IPS-20b (cell line): ENCODE results near the gene BAZ1B.
"Not testable (repeated sequence)": the region's sequence is repeated elsewhere in the genome, so short reads cannot be mapped to it uniquely, and the experiment has no call there.

Source experiments
- H3K27ac ChIP-seq: one replicate; pipeline ENCODE4 v1.5.1; 2013; ENCODE audit warnings: low read length
- H3K27me3 ChIP-seq: 2 replicates; pipeline ENCODE4 v1.6.1; 2013; ENCODE audit warnings: mild to moderate bottlenecking, low read length, inconsistent platforms; ENCODE audit not compliant: insufficient read depth
- H3K36me3 ChIP-seq: 2 replicates; pipeline ENCODE4 v1.6.1; 2013; ENCODE audit warnings: low read depth, mild to moderate bottlenecking, inconsistent platforms, low read length, moderate library complexity; ENCODE audit not compliant: insufficient read depth
- H3K4me1 ChIP-seq: 2 replicates; pipeline ENCODE4 v1.6.1; 2013; ENCODE audit warnings: mild to moderate bottlenecking, control low read depth, inconsistent platforms, low read length, moderate library complexity; ENCODE audit not compliant: insufficient read depth
- H3K4me3 ChIP-seq: 2 replicates; pipeline ENCODE4 v1.5.1; 2013; ENCODE audit warnings: mild to moderate bottlenecking, low read length, inconsistent platforms
- H3K9ac ChIP-seq: 2 replicates; pipeline ENCODE4 v1.6.1; 2013; ENCODE audit warnings: low read depth, mild to moderate bottlenecking, inconsistent platforms, low read length, moderate library complexity
- H3K9me3 ChIP-seq: 2 replicates; pipeline ENCODE4 v1.6.1; 2013; ENCODE audit warnings: mild to moderate bottlenecking, low read depth, low read length, inconsistent platforms; ENCODE audit not compliant: insufficient read depth

The BAZ1B gene

DNA sequence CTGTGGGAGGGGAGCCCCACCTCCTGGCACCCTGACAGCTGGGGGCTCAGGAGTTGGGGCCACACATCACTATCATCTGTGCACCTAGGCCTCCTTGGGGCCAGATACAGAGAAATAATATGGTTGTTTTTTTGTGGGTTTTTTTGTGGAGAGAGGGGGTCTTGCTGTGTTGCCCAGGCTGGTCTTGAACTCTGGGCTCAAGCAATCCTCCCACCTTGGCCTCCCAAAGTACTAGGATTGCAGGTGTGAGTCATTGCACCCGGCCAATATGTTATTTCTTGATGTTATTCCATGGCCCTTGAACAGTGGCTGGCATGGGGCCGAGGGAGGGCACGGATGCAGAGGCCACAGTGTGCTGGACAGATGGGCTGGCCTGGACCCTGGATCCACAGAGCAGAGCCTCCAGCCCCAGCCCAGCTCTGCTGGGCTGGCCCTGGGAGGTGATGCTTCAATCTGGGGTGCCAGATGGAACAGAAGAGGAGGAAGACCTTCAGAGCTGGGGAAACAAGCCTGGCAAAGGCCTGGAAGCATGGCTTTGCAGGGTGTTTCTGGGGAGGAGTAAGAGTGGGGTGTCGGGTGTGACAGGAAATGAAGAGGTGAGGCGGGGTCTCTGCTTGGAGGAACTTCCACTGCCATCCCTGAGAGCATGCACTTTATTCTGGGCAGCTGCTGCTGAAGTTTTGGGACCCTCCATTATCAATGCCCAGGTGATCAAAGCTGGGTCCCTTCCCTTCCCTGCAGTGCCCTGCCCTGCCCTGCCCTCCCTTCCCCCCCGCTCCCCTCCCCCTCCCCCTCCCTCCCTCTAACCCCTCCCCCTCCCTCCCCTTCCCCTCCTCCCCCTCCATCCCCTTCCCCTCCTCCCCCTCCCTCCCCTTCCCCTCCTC is 92.2 kb downstream of the BAZ1B start:
- Histone ChIP-seq H3K9ac (no peak overlapping the region), H3K4me3 (no peak overlapping the region), H3K36me3 (no peaks in the 10 kb centered on the region), H3K27ac (no peak overlapping the region), H3K9me3 (no peaks in the 10 kb centered on the region), H3K27me3 (peaks cover 10% of the 10 kb centered on the region), H3K4me1 (peaks cover 6% of the 10 kb centered on the region; the same call in 1 of the 2 replicates)

DNA sequence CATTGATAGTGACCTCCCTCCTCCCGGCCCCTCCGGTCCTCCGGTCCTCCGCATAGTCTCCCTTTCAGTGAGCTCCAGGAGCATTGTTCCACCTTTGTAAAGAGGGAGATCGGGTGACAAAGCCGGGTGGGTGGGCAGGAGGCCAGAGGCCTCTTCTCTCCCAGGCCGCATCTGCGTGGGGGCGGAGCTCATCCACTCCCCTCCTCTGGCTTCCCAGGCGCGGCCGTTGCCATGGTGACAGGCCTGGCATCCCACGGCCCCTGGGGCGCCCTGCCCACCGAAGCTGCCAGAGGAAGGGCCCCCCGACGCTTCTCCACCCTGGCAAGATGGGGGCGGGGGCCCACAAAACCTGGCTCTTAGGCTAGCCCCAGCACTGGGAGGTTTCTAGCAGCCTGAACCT is 92.9 kb downstream of the BAZ1B start:
- H3K36me3 ChIP-seq: no peaks in the 10 kb centered on the region
- H3K9ac ChIP-seq: no peak overlapping the region; the same call in 1 of the 2 replicates
- no peak overlapping the region for H3K27ac ChIP-seq
- peak overlapping the region; percentile 47; the same call in 1 of the 2 replicates for H3K4me3 ChIP-seq
- peaks cover 6% of the 10 kb centered on the region; the same call in 1 of the 2 replicates for H3K4me1 ChIP-seq
- H3K27me3 ChIP-seq: peaks cover 3% of the 10 kb centered on the region
- H3K9me3 ChIP-seq: no peaks in the 10 kb centered on the region

DNA sequence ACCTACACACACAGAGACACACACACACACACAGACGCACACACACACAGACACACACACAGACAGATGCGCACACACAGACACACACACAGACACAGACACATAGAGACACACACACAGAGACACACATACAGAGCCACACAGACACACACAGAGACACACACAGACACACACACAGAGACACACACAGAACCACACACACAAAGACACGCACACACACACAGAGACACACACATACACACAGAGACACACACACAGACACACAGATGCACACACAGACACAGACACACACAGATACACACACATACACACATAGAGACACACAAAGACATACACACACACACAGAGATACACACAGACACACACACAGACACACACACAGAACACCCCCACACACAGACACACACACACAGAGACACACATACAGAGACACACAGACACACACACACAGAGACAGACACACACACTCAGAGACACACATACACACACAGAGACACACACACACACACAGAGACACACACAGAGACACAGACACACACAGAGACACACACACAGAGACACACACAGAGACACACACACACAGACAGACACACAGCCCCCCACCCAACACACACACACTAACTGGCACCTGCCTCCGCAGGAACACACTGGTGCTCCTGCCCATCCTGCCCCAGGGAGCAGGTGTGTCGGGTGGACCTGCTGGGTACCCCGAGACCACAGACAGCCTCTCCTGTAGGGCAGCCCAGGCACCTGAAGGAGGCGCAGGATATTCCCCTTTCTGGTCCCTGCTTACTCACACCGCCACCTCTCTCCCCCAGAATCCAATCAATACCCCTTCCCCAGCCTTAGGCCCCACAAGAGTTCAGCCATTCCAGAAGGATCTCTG is 93.9 kb downstream of the BAZ1B start:
- no peak overlapping the region; the same call in 1 of the 2 replicates for H3K9ac ChIP-seq
- no peaks in the 10 kb centered on the region for H3K36me3 ChIP-seq
- no peaks in the 10 kb centered on the region for H3K9me3 ChIP-seq
- peaks cover 6% of the 10 kb centered on the region; the same call in 1 of the 2 replicates for H3K4me1 ChIP-seq
- H3K27me3 ChIP-seq: no peaks in the 10 kb centered on the region; the same call in 1 of the 2 replicates
- no peak overlapping the region for H3K4me3 ChIP-seq
- no peak overlapping the region for H3K27ac ChIP-seq

DNA sequence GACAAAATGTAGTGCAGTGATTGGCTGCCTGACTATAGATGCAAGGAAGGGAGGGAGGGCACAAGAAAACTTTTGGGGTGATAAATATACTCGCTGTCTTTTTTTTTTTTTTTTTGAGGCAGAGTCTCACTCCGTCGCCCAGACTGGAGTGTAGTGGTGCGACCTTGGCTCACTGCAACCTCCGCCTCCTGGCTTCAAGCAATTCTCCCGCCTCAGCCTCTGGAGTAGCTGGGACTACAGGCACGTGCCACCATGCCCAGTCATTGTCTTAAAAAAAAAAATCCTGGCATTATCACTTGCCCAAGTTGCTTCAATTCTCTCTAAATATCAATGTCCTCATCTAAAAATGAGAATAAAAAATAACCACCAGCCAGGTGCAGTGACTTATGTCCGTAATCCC is 96.1 kb downstream of the BAZ1B start:
- Histone ChIP-seq H3K4me3 (no peak overlapping the region), H3K9me3 (no peaks in the 10 kb centered on the region), H3K27me3 (no peaks in the 10 kb centered on the region), H3K27ac (no peak overlapping the region), H3K4me1 (peaks cover 6% of the 10 kb centered on the region; the same call in 1 of the 2 replicates), H3K9ac (no peak overlapping the region), H3K36me3 (no peaks in the 10 kb centered on the region)

DNA sequence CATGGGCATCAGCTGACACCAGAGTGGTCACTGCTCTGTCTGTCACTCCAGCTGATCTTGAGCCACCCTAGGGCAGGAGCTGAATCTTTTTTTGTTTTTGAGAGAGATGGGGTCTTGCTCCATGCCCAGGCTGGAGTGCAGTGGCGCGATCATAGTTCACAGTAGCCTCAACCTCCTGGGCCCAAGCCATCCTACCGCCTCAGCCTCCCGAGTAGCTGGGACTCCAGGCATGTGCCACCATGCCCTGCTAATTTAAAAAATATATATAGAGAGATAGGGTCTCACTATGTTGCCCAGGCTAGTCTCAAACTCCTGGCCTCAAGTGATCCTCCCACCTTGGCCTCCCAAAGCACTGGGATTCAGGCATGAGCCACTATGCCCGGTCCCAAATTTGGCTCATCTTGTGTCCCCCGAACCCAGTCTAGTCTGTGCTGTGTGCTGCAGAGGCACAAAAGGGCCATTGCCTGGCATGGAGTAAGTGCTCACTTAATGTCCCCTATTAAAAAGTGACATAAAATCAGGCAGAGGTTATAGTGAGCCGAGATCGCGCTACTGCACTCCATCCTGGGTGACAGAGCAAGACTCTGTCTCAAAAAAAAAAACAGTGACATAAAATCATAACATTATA is 96.6 kb downstream of the BAZ1B start:
- H3K4me1 ChIP-seq: peaks cover 6% of the 10 kb centered on the region; the same call in 1 of the 2 replicates

DNA sequence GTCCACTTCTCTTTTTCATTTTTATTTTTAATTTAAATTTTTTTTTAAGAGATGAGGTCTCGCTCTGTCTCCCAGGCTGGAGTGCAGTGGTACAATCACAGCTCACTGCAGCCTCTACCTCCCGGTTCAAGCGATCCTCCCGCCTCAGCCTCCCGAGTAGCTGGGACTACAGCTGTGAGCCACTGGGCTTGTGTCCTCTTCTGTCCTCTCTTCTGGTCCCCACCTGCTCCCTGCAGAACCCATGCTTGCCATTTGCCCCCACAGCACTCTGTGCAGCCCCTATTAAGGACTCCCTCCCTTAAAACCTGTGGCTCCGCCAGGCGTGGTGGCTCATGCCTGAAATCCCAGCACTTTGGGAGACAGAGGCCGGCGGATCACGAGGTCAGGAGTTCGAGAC is 97.6 kb downstream of the BAZ1B start:
- no peak overlapping the region for H3K9ac ChIP-seq

More for the DNA sequence above, 96.6 kb downstream of the BAZ1B start:
- H3K36me3 ChIP-seq: no peaks in the 10 kb centered on the region
- no peak overlapping the region for H3K4me3 ChIP-seq
- no peak overlapping the region for H3K9ac ChIP-seq
- no peak overlapping the region for H3K27ac ChIP-seq
- H3K9me3 ChIP-seq: no peaks in the 10 kb centered on the region
- no peaks in the 10 kb centered on the region for H3K27me3 ChIP-seq

DNA sequence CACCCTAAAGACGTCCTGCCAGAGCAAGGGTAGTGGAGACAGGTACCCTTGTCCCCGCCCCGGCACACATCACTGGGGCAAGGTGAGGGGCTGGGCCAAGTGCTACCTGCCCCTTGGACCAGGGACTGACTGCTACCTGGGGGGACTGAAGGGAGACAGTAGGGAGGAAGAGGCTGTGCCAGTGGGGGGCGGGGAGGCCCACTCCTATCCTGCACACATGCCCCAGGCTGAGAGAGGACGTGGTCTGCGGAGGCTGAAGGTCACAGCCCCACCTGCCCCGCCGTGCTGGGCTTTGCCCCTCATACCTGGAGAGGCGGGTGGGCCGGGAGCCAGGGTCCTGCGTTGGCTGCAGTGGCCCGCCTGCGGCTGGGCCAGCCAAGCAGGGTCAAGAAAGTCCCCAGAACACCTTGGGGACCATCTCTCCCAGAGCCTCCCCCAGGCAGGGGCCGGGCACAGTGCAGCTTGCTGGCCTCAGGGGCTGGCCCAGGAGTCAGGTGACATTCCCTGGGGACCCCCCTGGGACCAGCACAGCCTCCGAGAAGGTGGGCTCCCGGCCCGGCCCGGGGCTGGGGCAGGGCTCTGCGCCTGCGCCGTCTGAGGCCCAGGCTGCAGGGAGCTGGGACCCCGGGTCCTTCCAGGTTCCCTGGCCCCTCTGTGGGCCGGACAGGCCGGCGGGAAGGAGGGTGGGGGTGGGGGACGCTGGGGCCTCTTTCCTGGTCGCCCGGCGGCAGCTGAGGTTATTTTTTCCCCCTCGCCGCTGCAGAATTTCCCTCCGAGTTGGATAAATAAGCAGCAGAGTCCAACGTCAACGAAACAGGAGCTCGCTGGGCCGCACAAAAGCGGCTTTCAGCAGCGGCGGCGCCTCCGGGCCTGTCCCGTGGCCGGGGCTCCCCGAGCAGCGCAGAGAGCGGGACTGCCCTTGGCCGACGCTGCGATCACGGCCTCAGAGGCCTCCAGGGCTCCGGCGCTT is 98.3 kb downstream of the BAZ1B start:
- H3K27me3 ChIP-seq: no peaks in the 10 kb centered on the region
- H3K27ac ChIP-seq: no peak overlapping the region
- peak overlapping the region; percentile 68 for H3K9ac ChIP-seq
- H3K9me3 ChIP-seq: no peaks in the 10 kb centered on the region
- peaks cover 3% of the 10 kb centered on the region; the same call in 1 of the 2 replicates for H3K4me1 ChIP-seq
- peak overlapping the region; percentile 63; the same call in 1 of the 2 replicates for H3K4me3 ChIP-seq
- H3K36me3 ChIP-seq: no peaks in the 10 kb centered on the region

More for the DNA sequence above, 97.6 kb downstream of the BAZ1B start:
- Histone ChIP-seq H3K4me3 (no peak overlapping the region; the same call in 1 of the 2 replicates), H3K9me3 (no peaks in the 10 kb centered on the region), H3K27me3 (no peaks in the 10 kb centered on the region), H3K36me3 (no peaks in the 10 kb centered on the region), H3K27ac (no peak overlapping the region), H3K4me1 (peaks cover 6% of the 10 kb centered on the region; the same call in 1 of the 2 replicates)

DNA sequence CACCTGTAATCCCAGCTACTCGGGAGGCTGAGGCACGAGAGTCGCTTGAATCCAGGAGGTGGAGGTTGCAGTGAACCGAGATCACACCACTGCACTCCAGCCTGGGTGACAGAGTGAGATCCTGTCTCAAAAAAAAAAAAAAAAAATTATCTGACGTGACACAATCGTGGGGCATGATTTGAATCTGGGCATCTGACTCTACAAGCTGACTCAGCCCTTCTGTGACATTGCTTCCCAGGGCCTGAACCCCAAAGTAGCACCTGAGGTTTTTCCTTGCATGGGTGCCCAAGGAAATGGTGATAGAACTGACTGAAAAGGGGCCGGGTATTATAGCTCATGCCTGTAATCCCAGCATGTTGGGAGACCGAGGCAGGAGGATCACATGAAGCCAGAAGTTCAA is 101.5 kb downstream of the BAZ1B start:
- not testable (repeated sequence) for H3K4me1 ChIP-seq, H3K27ac ChIP-seq, H3K27me3 ChIP-seq

DNA sequence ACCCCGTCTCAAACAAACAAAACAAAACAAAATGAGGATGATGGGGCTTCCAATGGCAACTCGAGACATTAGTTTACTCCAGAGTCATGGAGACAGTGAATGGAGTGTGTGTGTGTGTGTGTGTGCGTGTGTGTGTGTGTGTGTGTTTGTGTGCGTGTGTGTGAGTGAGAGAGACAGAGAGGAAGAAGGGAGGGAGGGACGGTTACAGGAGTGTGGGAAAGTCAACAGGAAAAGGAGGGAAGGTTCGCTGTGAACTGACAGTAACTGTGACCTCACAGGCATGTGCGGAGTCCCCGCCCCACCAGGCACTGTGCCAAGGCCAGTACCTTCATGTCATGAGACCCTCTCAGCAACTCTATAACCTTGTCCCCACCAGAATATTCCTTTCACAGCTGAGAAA is 102.1 kb downstream of the BAZ1B start:
- H3K27me3 ChIP-seq, H3K9me3 ChIP-seq, H3K27ac ChIP-seq, H3K9ac ChIP-seq, H3K4me1 ChIP-seq, H3K36me3 ChIP-seq, H3K4me3 ChIP-seq: not testable (repeated sequence)

More for the DNA sequence above, 101.5 kb downstream of the BAZ1B start:
- H3K9me3 ChIP-seq, H3K4me3 ChIP-seq, H3K36me3 ChIP-seq, H3K9ac ChIP-seq: not testable (repeated sequence)

DNA sequence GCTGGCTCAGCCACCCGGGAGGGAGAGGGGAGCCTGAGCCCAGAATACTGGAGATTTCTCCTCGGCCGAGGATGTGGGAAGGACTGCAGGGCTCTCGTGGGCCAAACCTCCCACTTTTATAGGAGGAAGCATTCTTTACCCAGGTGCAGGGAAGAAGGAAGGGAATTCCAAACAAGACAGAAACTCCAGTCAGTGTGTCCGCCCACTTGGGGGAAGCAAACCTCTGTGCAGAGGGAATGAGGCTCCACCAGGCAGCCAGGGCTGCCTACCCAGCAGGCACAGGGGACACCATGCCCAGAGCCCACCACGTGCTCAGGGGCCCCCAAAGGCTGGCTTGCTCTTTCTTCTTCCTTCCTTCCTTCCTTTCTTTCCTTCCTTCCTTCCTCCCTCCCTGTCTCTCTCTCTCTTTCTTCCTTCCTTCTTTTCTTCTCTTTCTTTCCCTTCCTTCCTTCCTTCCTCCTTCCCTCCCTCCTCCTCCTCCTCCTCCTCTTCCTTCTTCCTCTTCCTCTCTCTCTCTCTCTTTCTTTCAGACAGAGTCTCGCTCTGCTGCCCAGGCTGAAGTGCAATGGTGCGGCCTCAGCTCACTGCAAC is 103.9 kb downstream of the BAZ1B start:
- no peak overlapping the region for H3K27ac ChIP-seq
- H3K4me3 ChIP-seq: no peak overlapping the region
- H3K9me3 ChIP-seq: no peaks in the 10 kb centered on the region
- no peaks in the 10 kb centered on the region for H3K36me3 ChIP-seq
- H3K4me1 ChIP-seq: no peaks in the 10 kb centered on the region
- no peak overlapping the region for H3K9ac ChIP-seq
- no peaks in the 10 kb centered on the region for H3K27me3 ChIP-seq
